ENCODE measurements around the gene ATF1. TPM values are rescaled to one million over a fixed set of nuclear protein-coding genes. Genes with fewer than 3 reads are reported as not detected.

The ATF1 gene
- total and polyA plus RNA-seq, 2 of the 8 experiments (the other 6 are each of a cell fraction or from before 2014, with no cell fraction given): 23.2 to 41.8 TPM

DNA sequence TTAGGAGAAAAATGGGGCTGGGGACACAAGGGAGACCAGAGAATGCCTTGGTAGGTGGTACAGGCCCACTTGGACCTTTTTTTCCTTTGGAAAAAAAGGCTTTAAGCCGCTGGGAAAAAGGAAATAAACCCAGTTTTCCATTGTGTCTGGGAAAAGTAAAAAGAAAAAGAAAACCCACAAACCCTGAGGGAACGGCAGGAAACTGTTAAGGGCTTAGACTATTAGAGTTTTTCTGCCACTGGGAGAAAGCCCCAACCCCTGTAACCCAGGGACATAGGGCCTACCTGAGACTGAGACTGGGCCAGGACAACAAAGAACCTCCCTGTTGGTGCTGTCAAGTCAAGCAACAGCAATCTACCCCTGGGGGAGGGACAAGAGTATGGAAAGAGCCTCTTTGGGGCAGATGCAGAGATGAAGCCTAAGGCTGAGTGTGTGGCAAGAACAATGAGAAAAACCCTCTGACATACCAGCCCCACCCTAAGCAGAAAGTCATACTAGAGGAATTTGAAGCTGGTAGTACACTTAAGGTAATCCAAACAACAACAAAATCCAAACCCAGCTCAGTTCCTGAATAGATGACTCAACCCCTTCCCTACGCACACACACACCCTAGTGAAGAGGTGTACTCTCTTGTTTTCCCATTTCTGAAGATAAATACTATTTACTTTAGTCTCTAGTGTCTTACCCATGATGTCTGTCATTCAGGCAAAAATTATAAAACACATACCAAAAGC, 22.8 kb downstream of the ATF1 start:
- Histone ChIP-seq H3K14ac (ENCODE audit: insufficient read length) (no peak overlapping the region), H2BK15ac (ENCODE audit: low read length) (no peak overlapping the region), H3K18ac (ENCODE audit: extremely low read depth, low read length) (no peak overlapping the region), H3K23ac (ENCODE audit: insufficient read length) (no peak overlapping the region), H3K4me2 (ENCODE audit: insufficient read depth in 1 of 2, low read depth in 2 of 2, low read length in 2 of 2) (no peak overlapping the region), H3K9me3 (ENCODE audit: insufficient read depth in 2 of 2, low read depth in 1 of 2, low read length in 1 of 2) (peaks cover 0 to 5% of the 10 kb centered on the region in 2 experiments; a peak in 1 of 4 replicates), H3K36me3 (ENCODE audit: control insufficient read depth in 2 of 4, insufficient read depth in 4 of 4, low read length in 3 of 4) (peaks cover 0 to 6% (median 0%) of the 10 kb centered on the region in 4 experiments; a peak in 2 of 8 replicates), H2AFZ (ENCODE audit: low read length) (no peak overlapping the region), H3K79me2 (ENCODE audit: control insufficient read depth in 1 of 2, insufficient read depth in 2 of 2, low read length in 2 of 2) (peaks cover 0 to 3% of the 10 kb centered on the region in 2 experiments; a peak in 2 of 4 replicates), H3K4me1 (replicated peaks in 1 of 4; ENCODE audit: control insufficient read depth in 3 of 4, insufficient read depth in 4 of 4, low read length in 3 of 4) (no peaks in the 10 kb centered on the region), H4K8ac (ENCODE audit: extremely low read depth, insufficient read depth, low read length) (no peak overlapping the region), H3K27ac (ENCODE audit: low read depth, low read length) (no peak overlapping the region), H3K4ac (replicated peaks; ENCODE audit: insufficient read length, low read depth, low read length) (no peak overlapping the region), H4K5ac (ENCODE audit: insufficient read length, low read depth, low read length) (no peak overlapping the region), H2BK20ac (ENCODE audit: low read length) (no peak overlapping the region), H3K27me3 (replicated peaks in 1 of 4; ENCODE audit: control insufficient read depth in 3 of 4, extremely low read depth in 1 of 4, insufficient read depth in 3 of 4, low read length in 3 of 4) (no peaks in the 10 kb centered on the region), H2BK12ac (ENCODE audit: low read depth, low read length) (no peak overlapping the region), H3K56ac (replicated peaks; ENCODE audit: insufficient read length, low read depth, low read length) (no peak overlapping the region), H3K9ac (replicated peaks in 1 of 4; ENCODE audit: extremely low read depth in 1 of 4, low read depth in 3 of 4, low read length in 3 of 4) (no peak overlapping the region), H3K4me3 (ENCODE audit: extremely low read depth in 1 of 4, insufficient read depth in 2 of 4, low read depth in 3 of 4, low read length in 4 of 4) (no peak overlapping the region), H2BK5ac (ENCODE audit: low read depth, low read length) (no peak overlapping the region), H4K20me1 (replicated peaks in 1 of 2; ENCODE audit: control insufficient read depth in 1 of 2, insufficient read depth in 2 of 2, low read length in 2 of 2) (no peaks in the 10 kb centered on the region), H2BK120ac (replicated peaks; ENCODE audit: low read depth, low read length) (no peak overlapping the region), H3K79me1 (ENCODE audit: low read depth, low read length) (peaks cover 4% of the 10 kb centered on the region; the same call in 1 of the 2 replicates), H3K23me2 (ENCODE audit: low read depth, low read length) (no peaks in the 10 kb centered on the region; the same call in 1 of the 2 replicates), H2AK5ac (ENCODE audit: low read depth, low read length) (no peak overlapping the region), H4K91ac (replicated peaks; ENCODE audit: insufficient read length, low read length) (no peak overlapping the region)
- ChIA-PET POLR2A (ENCODE audit: partially characterized antibody) (interaction anchor here (1.4 kb wide), 1 partner anchor 238 kb away, joined by 3 read pairs; no protein-coding TSS in a partner anchor), CTCF (ENCODE audit: partially characterized antibody) (interaction anchor here (0.5 to 1.2 kb wide), 4 partner anchors 9 to 25 kb away, joined by 3 to 4 read pairs (median 3); no protein-coding TSS in a partner anchor)
- DNase-seq (ENCODE audit: low read depth in 1 of 2, low spot score in 2 of 2): no peak
- no peak for FAIRE-seq
- WGBS, 2 experiments (ENCODE audit: extremely low coverage in 1 of 2, insufficient coverage in 1 of 2, insufficient read length in 1 of 2, insufficient replicate concordance in 2 of 2, low coverage in 1 of 2, low lambda C conversion rate in 2 of 2, missing lambda C conversion rate in 1 of 2): 86% methylated on average over 3 of the region's 3 CpGs; no CpG with 5 or more reads in 1 of the 2 experiments
- TF ChIP-seq BCL11A (IDR thresholded peaks at IDR 0.05; ENCODE audit: low read depth in 2 of 2, low read length in 2 of 2) (no peak), TAF7 (optimal IDR thresholded peaks at IDR 0.05; ENCODE audit: borderline replicate concordance, low read depth, low read length) (no peak), SUZ12 (IDR thresholded peaks at IDR 0.05; ENCODE audit: low read length) (no peak), SP2 (IDR thresholded peaks at IDR 0.05; ENCODE audit: low read length) (no peak), HDAC2 (IDR thresholded peaks at IDR 0.05; ENCODE audit: borderline replicate concordance in 1 of 2, low read depth in 2 of 2, low read length in 2 of 2) (no peak), FOSL1 (IDR thresholded peaks at IDR 0.05; ENCODE audit: insufficient read depth, low read depth, low read length) (no peak), HDAC6 (IDR thresholded peaks at IDR 0.05; ENCODE audit: low read depth, low read length) (no peak), EGR1 (IDR thresholded peaks at IDR 0.05; ENCODE audit: borderline replicate concordance, low read depth, low read length) (no peak), NRF1 (IDR thresholded peaks at IDR 0.05; ENCODE audit: low read depth, low read length) (no peak), SIX5 (IDR thresholded peaks at IDR 0.05; ENCODE audit: low read depth, low read length) (no peak), KDM4A (IDR thresholded peaks at IDR 0.05; ENCODE audit: low read depth, low read length, severe bottlenecking) (no peak), NANOG (IDR thresholded peaks at IDR 0.05; ENCODE audit: insufficient read depth, low read depth, low read length, poor library complexity, severe bottlenecking) (no peak)
